H9 (cell line): Measurements from ENCODE around the gene PIPOX. TPM values are rescaled to one million over a fixed set of nuclear protein-coding genes. Genes with fewer than 3 reads are reported as not detected.
A peak's percentile ranks its signal among the peaks of the same experiment; 100 is the strongest.

Experiments
- DNase-seq: peaks from one replicate; pipeline ENCODE4 v3.0.0-alpha.2; 2017
- H2AFZ ChIP-seq: one replicate; pipeline ENCODE4 v1.6.1; 2013; ENCODE audit warnings: mild to moderate bottlenecking, low read length, control low read depth, moderate library complexity
- H2AK5ac ChIP-seq: 2 replicates; pipeline ENCODE4 v1.6.1; 2013; ENCODE audit warnings: low read length, control low read depth, mixed read lengths; ENCODE audit not compliant: insufficient read length
- H2BK120ac ChIP-seq: one replicate; pipeline ENCODE4 v1.6.1; 2013; ENCODE audit warnings: low read depth, mild to moderate bottlenecking, low read length, control low read depth, inconsistent platforms; ENCODE audit not compliant: poor library complexity, severe bottlenecking
- H2BK12ac ChIP-seq: 2 replicates; pipeline ENCODE4 v1.6.1; 2013; ENCODE audit warnings: low read length, control low read depth, mixed read lengths, low read depth; ENCODE audit not compliant: insufficient read length
- H2BK15ac ChIP-seq: 2 replicates; pipeline ENCODE4 v1.6.1; 2013; ENCODE audit warnings: low read depth, low read length, control low read depth
- H2BK20ac ChIP-seq: one replicate; pipeline ENCODE4 v1.6.1; 2013; ENCODE audit warnings: low read depth, mild to moderate bottlenecking, low read length, control low read depth, inconsistent platforms; ENCODE audit not compliant: poor library complexity, severe bottlenecking
- H2BK5ac ChIP-seq: 2 replicates; pipeline ENCODE4 v1.6.1; 2013; ENCODE audit warnings: low read length, control low read depth, mixed read lengths; ENCODE audit not compliant: insufficient read length
- H3K14ac ChIP-seq: 2 replicates; pipeline ENCODE4 v1.6.1; 2013; ENCODE audit warnings: low read length, control low read depth; ENCODE audit not compliant: insufficient read depth
- H3K18ac ChIP-seq: 2 replicates; pipeline ENCODE4 v1.6.1; 2013; ENCODE audit warnings: low read depth, mild to moderate bottlenecking, mixed read lengths, low read length, control low read depth; ENCODE audit not compliant: insufficient read length
- H3K23ac ChIP-seq: 2 replicates; pipeline ENCODE4 v1.6.1; 2013; ENCODE audit warnings: low read length, control low read depth, mixed read lengths, low read depth; ENCODE audit not compliant: insufficient read length
- H3K23me2 ChIP-seq: 2 replicates; pipeline ENCODE4 v1.6.1; 2013; ENCODE audit warnings: low read depth, mild to moderate bottlenecking, mixed read lengths, low read length, control low read depth; ENCODE audit not compliant: insufficient read length, poor library complexity, severe bottlenecking
- H3K27ac ChIP-seq: 2 replicates; pipeline ENCODE4 v1.5.1; 2013; ENCODE audit warnings: low read length, control low read depth, mixed read lengths, low read depth; ENCODE audit not compliant: insufficient read length
- H3K27me3 ChIP-seq: 2 replicates; pipeline ENCODE4 v1.6.1; 2013; ENCODE audit warnings: low read length, control low read depth, inconsistent platforms; ENCODE audit not compliant: insufficient read depth
- H3K4ac ChIP-seq: 2 replicates; pipeline ENCODE4 v1.6.1; 2013; ENCODE audit warnings: low read depth, mild to moderate bottlenecking, control low read depth, inconsistent platforms, low read length, moderate library complexity
- H3K4me1 ChIP-seq: 2 replicates; pipeline ENCODE4 v1.6.1; 2013; ENCODE audit warnings: low read length, control low read depth, inconsistent platforms; ENCODE audit not compliant: insufficient read depth
- H3K4me2 ChIP-seq: 2 replicates; pipeline ENCODE4 v1.6.1; 2013; ENCODE audit warnings: low read length, control low read depth, mixed read lengths; ENCODE audit not compliant: insufficient read length, insufficient read depth
- H3K56ac ChIP-seq: 2 replicates; pipeline ENCODE4 v1.6.1; 2013; ENCODE audit warnings: low read depth, mild to moderate bottlenecking, mixed read lengths, low read length, control low read depth; ENCODE audit not compliant: insufficient read length
- H3K79me1 ChIP-seq: 2 replicates; pipeline ENCODE4 v1.6.1; 2013; ENCODE audit warnings: low read depth, mild to moderate bottlenecking, moderate library complexity, low read length, control low read depth, inconsistent platforms; ENCODE audit not compliant: insufficient read depth, poor library complexity, severe bottlenecking
- H3K79me2 ChIP-seq: 2 replicates; pipeline ENCODE4 v1.6.1; 2013; ENCODE audit warnings: low read length, control low read depth, inconsistent platforms; ENCODE audit not compliant: insufficient read depth
- H3K9ac ChIP-seq: 2 replicates; pipeline ENCODE4 v1.6.1; 2013; ENCODE audit warnings: low read length, control low read depth, mixed read lengths; ENCODE audit not compliant: insufficient read length; ENCODE audit errors: extremely low read depth
- H3K9me3 ChIP-seq: one replicate; pipeline ENCODE4 v1.6.1; 2013; ENCODE audit warnings: low read depth, low read length, inconsistent platforms; ENCODE audit not compliant: control insufficient read depth
- H3T11ph ChIP-seq: one replicate; pipeline ENCODE4 v1.6.1; 2013; ENCODE audit warnings: mild to moderate bottlenecking, low read length, control low read depth, inconsistent platforms
- H4K20me1 ChIP-seq: one replicate; pipeline ENCODE4 v1.6.1; 2013; ENCODE audit not compliant: control insufficient read depth, insufficient read length, insufficient read depth
- H4K5ac ChIP-seq: 2 replicates; pipeline ENCODE4 v1.6.1; 2013; ENCODE audit warnings: low read depth, mild to moderate bottlenecking, mixed read lengths, low read length, control low read depth; ENCODE audit not compliant: insufficient read length
- H4K8ac ChIP-seq: replicated peaks from 2 replicates; pipeline ENCODE4 v1.6.1; 2013; ENCODE audit warnings: low read length, control low read depth, mixed read lengths, low read depth; ENCODE audit not compliant: insufficient read length
- H4K91ac ChIP-seq: 2 replicates; pipeline ENCODE4 v1.6.1; 2013; ENCODE audit warnings: low read depth, mild to moderate bottlenecking, moderate library complexity, mixed read lengths, low read length, control low read depth; ENCODE audit not compliant: insufficient read length
- H3K27ac Mint-ChIP-seq, 3 experiments: 2 replicates in 2 of 3; 3 replicates in 1 of 3; pipeline ENCODE4 v1.8.0; 2020 to 2021; ENCODE audit warnings: mixed read lengths in 3 of 3, mild to moderate bottlenecking in 1 of 3, moderate library complexity in 1 of 3
- H3K27me3 Mint-ChIP-seq: 2 replicates; pipeline ENCODE4 v1.8.0; 2021; ENCODE audit warnings: low read depth, mild to moderate bottlenecking, moderate library complexity, mixed read lengths
- H3K36me3 Mint-ChIP-seq, 3 experiments: 2 replicates in 2 of 3; 3 replicates in 1 of 3; pipeline ENCODE4 v1.8.0; 2020 to 2021; ENCODE audit warnings: low read depth in 3 of 3, mixed read lengths in 3 of 3; ENCODE audit not compliant: insufficient read depth in 1 of 3
- H3K4me1 Mint-ChIP-seq, 2 experiments: 2 replicates each; pipeline ENCODE4 v1.8.0; 2020; ENCODE audit warnings: mixed read lengths in 2 of 2
- H3K4me3 Mint-ChIP-seq, 2 experiments: 2 replicates in 1 of 2; 3 replicates in 1 of 2; pipeline ENCODE4 v1.8.0; 2020 to 2021; ENCODE audit warnings: mild to moderate bottlenecking in 2 of 2, mixed read lengths in 2 of 2, moderate library complexity in 1 of 2
- H3K9me3 Mint-ChIP-seq, 2 experiments: 2 replicates in 1 of 2; 3 replicates in 1 of 2; pipeline ENCODE4 v1.8.0; 2020; ENCODE audit warnings: mild to moderate bottlenecking in 2 of 2, mixed read lengths in 2 of 2, moderate library complexity in 1 of 2
- WGBS: extraction: QIAGEN DNeasy Blood & Tissue Kit; methylation state at CpG from one replicate; pipeline ENCODE4 v1.1.7; 2013; ENCODE audit warnings: missing lambda C conversion rate, low lambda C conversion rate, mixed read lengths; ENCODE audit not compliant: insufficient read length; ENCODE audit errors: extremely low coverage; 5-methylcytosine and 5-hydroxymethylcytosine counted together
- total RNA-seq: library from RNA; stranded (reverse); gene quantifications from 2 replicates; pipeline ENCODE4 v1.2.1, GENCODE V29; 2021
- TF ChIP-seq, protein P1 (sequence below): fragments of 200-600 bp; sonication (generic); conservative IDR thresholded peaks from 3 replicates; pipeline ENCODE4 v1.8.0; 2021; ENCODE audit warnings: antibody characterized with exemption, mild to moderate bottlenecking

The PIPOX gene
- total RNA-seq, 1 experiment from 2014 or later = 30.1 TPM

DNA sequence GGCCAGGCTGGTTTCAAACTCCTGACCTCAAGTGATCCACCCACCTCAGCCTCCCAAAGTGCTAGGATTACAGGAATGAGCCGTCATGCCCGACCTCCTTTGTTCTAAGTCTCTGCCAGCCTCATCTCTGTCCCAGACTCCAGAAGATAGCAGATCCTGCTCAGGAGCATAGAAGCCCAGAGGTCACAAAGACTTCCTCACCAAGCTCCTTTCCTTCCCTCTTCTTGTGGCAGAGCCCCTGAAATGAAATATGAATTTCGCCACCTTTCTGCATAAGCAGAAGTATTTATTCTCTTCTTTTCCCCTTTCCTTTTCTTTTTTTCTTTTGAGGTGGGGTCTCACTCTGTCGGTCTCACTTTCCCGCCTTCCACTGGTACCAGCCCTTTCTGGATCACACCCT lies 11.5 kb upstream of the PIPOX start:
- TF ChIP-seq, protein P1, sequence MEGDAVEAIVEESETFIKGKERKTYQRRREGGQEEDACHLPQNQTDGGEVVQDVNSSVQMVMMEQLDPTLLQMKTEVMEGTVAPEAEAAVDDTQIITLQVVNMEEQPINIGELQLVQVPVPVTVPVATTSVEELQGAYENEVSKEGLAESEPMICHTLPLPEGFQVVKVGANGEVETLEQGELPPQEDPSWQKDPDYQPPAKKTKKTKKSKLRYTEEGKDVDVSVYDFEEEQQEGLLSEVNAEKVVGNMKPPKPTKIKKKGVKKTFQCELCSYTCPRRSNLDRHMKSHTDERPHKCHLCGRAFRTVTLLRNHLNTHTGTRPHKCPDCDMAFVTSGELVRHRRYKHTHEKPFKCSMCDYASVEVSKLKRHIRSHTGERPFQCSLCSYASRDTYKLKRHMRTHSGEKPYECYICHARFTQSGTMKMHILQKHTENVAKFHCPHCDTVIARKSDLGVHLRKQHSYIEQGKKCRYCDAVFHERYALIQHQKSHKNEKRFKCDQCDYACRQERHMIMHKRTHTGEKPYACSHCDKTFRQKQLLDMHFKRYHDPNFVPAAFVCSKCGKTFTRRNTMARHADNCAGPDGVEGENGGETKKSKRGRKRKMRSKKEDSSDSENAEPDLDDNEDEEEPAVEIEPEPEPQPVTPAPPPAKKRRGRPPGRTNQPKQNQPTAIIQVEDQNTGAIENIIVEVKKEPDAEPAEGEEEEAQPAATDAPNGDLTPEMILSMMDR = no peak
- H3K79me2 ChIP-seq = no peaks in the 10 kb centered on the region
- H3K4me2 ChIP-seq = peak overlapping the region; percentile 43
- H3K23ac ChIP-seq = no peak overlapping the region
- no peak overlapping the region for H3K9ac ChIP-seq
- H3K27ac ChIP-seq = no peak overlapping the region
- no peak overlapping the region for H3K56ac ChIP-seq
- no peak overlapping the region for H2BK15ac ChIP-seq
- no peak overlapping the region for H2BK12ac ChIP-seq
- H4K5ac ChIP-seq = no peak overlapping the region
- no peak overlapping the region for H2AFZ ChIP-seq
- H2BK120ac ChIP-seq = no peak overlapping the region
- Mint-ChIP-seq H3K27me3 (peaks cover 8% of the 10 kb centered on the region), H3K9me3 (peaks cover 19 to 20% of the 10 kb centered on the region in 2 experiments), H3K27ac (peak overlapping the region; percentile 7 to 95 (median 65); a peak in 6 of 7 replicates), H3K4me1 (peaks cover 51% of the 10 kb centered on the region in 2 experiments), H3K36me3 (peaks cover 13 to 20% (median 15%) of the 10 kb centered on the region in 3 experiments), H3K4me3 (no peak overlapping the region)
- H3K23me2 ChIP-seq = no peaks in the 10 kb centered on the region
- H3K4me1 ChIP-seq = peaks cover 15% of the 10 kb centered on the region
- H3K4ac ChIP-seq = no peak overlapping the region
- peak overlapping the region; percentile 15 for H3K18ac ChIP-seq
- H2BK5ac ChIP-seq = no peak overlapping the region
- H3K14ac ChIP-seq = no peak overlapping the region
- H3K79me1 ChIP-seq = no peaks in the 10 kb centered on the region
- no peak overlapping the region for H2BK20ac ChIP-seq
- whole genome bisulfite sequencing = no CpG with 5 or more reads among the region's 5 CpGs
- H3K27me3 ChIP-seq = no peaks in the 10 kb centered on the region
- H4K91ac ChIP-seq = no peak overlapping the region
- no peaks in the 10 kb centered on the region for H4K20me1 ChIP-seq
- no peak for DNase-seq
- no peak overlapping the region for H2AK5ac ChIP-seq
- H3T11ph ChIP-seq = no peak overlapping the region
- no peak overlapping the region for H4K8ac ChIP-seq
- H3K9me3 ChIP-seq = no peaks in the 10 kb centered on the region
